Measurements from ENCODE around the gene BTBD9. TPM values are rescaled to one million over a fixed set of nuclear protein-coding genes. Genes with fewer than 3 reads are reported as not detected.

The BTBD9 gene
- polyA plus RNA-seq, 2 of the 4 experiments (the other 2 are of a cell fraction) = 2.3 to 4.6 TPM

DNA sequence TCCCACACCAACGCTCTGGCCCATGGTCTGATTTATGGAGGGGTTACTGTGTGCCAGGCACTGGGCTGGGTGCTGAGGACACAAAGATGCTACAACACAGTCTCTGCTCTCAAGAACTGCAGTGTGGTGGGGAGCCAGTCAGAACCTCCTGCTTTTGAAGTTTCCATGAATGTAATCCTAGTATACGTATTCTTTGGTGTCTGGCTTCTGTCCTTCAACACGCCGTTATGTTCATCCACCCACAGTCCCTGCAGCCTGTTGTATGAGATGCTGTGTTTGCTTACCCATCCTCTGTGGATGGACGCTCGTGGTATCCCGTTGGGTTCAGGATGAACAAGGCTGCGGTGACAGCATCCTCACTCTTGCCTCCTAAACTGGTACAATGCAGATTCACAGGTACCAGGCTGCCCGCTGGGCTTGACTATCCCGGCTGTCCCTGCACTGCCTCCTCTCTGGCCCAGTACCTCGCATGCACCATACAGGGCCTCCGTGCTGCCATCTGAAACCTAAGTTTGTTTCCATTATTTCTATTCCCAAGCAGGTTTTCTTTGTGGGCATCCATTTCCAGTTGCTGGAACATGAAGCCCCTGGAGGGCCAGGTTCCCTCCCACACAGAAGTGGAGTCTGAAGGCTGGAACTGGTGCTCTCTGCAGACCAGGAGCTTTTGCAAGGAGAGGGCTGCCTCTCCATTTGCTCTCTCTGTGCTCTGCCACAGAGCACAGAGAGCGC lies 455.7 kb downstream of the BTBD9 start:
- H3K9me3 ChIP-seq = no peaks in the 10 kb centered on the region
- H3K27ac ChIP-seq = no peak overlapping the region
- FAIRE-seq (no peak), ATAC-seq (no peak), DNase-seq (ENCODE audit: low read depth in 1 of 2, low spot score in 1 of 2) (no peak)
- no peaks in the 10 kb centered on the region for H3K4me1 ChIP-seq
- no peak overlapping the region for H3K4me3 ChIP-seq
- H3K4me2 ChIP-seq = no peak overlapping the region
- CTCF ChIA-PET = no interaction called here
- TF ChIP-seq, protein P1, sequence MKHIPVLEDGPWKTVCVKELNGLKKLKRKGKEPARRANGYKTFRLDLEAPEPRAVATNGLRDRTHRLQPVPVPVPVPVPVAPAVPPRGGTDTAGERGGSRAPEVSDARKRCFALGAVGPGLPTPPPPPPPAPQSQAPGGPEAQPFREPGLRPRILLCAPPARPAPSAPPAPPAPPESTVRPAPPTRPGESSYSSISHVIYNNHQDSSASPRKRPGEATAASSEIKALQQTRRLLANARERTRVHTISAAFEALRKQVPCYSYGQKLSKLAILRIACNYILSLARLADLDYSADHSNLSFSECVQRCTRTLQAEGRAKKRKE (CRISPR knock-in tag; IDR thresholded peaks at IDR 0.05; ENCODE audit: low read depth) = no peak
- TF ChIP-seq POLR2AphosphoS2 (conservative IDR thresholded peaks at IDR 0.05; ENCODE audit: low read length) (no peak), NFE2L2 (conservative IDR thresholded peaks at IDR 0.05; ENCODE audit: low read length) (no peak), RARB (CRISPR knock-in tag; IDR thresholded peaks at IDR 0.05) (no peak)
- POLR2A ChIA-PET = no interaction called here
- 89% methylated on average over 12 of the region's 13 CpGs for WGBS (ENCODE audit: missing lambda C conversion rate)

DNA sequence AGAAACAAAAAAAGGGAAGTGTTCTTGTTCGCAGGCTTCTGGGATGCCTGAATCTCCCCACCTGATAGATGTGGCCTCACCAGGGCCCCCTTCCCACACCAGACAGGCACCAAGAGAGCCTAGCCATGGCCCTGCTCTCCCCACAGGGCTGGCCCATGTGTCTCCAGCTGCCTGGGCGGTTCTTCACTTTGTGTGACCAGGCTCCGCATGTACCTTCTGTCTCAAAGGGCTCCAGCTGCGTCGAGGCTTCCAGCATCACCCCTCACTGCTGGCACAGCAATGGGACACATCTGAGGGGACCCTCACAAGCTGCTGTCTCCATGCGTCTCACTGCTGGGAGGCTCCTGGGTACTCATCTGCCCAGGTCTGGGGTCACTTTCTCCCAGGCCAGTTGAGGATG lies 457.3 kb downstream of the BTBD9 start:
- FAIRE-seq (no peak), ATAC-seq (no peak), DNase-seq (ENCODE audit: low read depth in 1 of 2, low spot score in 1 of 2) (no peak)
- 48% methylated on average over 2 of the region's 6 CpGs for WGBS (ENCODE audit: missing lambda C conversion rate)
- H3K27ac ChIP-seq = no peak overlapping the region
- ChIA-PET CTCF (no interaction called here), POLR2A (no interaction called here)
- no peaks in the 10 kb centered on the region for H3K4me1 ChIP-seq
- no peaks in the 10 kb centered on the region for H3K9me3 ChIP-seq
- H3K4me3 ChIP-seq = no peak overlapping the region
- H3K4me2 ChIP-seq = no peak overlapping the region
- no peak for TF ChIP-seq POLR2A (IDR thresholded peaks at IDR 0.05; ENCODE audit: low read length)
- no peak for TF ChIP-seq MAZ (IDR thresholded peaks at IDR 0.05; ENCODE audit: borderline replicate concordance, low read depth, low read length)
- TF ChIP-seq ZFP36 (IDR thresholded peaks at IDR 0.05; ENCODE audit: borderline replicate concordance, partially characterized antibody) = no peak
- no peak for TF ChIP-seq ESRRA (IDR thresholded peaks at IDR 0.05; ENCODE audit: borderline replicate concordance, low read length)
- no peak for TF ChIP-seq TFCP2L1 (CRISPR knock-in tag; IDR thresholded peaks at IDR 0.05)
- TF ChIP-seq, protein P1 (CRISPR knock-in tag; IDR thresholded peaks at IDR 0.05; ENCODE audit: low read depth) = no peak
- TF ChIP-seq, protein P2, sequence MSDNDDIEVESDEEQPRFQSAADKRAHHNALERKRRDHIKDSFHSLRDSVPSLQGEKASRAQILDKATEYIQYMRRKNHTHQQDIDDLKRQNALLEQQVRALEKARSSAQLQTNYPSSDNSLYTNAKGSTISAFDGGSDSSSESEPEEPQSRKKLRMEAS (IDR thresholded peaks at IDR 0.05) = no peak
- TF ChIP-seq MAFK (IDR thresholded peaks at IDR 0.05; ENCODE audit: partially characterized antibody) = no peak
- TF ChIP-seq GATA3 (IDR thresholded peaks at IDR 0.05; ENCODE audit: borderline replicate concordance) = no peak
- no peak for TF ChIP-seq MYC (IDR thresholded peaks at IDR 0.05; ENCODE audit: borderline replicate concordance, low read length)
- no peak for TF ChIP-seq EHMT2 (IDR thresholded peaks at IDR 0.05; ENCODE audit: low read depth)
- no peak for TF ChIP-seq CHD4 (IDR thresholded peaks at IDR 0.05; ENCODE audit: borderline replicate concordance)
- TF ChIP-seq KDM1A (IDR thresholded peaks at IDR 0.05; ENCODE audit: low read depth) = no peak
- TF ChIP-seq, protein P3, sequence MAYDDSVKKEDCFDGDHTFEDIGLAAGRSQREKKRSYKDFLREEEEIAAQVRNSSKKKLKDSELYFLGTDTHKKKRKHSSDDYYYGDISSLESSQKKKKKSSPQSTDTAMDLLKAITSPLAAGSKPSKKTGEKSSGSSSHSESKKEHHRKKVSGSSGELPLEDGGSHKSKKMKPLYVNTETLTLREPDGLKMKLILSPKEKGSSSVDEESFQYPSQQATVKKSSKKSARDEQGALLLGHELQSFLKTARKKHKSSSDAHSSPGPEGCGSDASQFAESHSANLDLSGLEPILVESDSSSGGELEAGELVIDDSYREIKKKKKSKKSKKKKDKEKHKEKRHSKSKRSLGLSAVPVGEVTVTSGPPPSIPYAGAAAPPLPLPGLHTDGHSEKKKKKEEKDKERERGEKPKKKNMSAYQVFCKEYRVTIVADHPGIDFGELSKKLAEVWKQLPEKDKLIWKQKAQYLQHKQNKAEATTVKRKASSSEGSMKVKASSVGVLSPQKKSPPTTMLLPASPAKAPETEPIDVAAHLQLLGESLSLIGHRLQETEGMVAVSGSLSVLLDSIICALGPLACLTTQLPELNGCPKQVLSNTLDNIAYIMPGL (CRISPR knock-in tag; IDR thresholded peaks at IDR 0.05; ENCODE audit: borderline replicate concordance) = no peak
- TF ChIP-seq HOXA7 (CRISPR knock-in tag; IDR thresholded peaks at IDR 0.05) = no peak
- no peak for TF ChIP-seq RFX5 (IDR thresholded peaks at IDR 0.05)
- no peak for TF ChIP-seq RARB (CRISPR knock-in tag; IDR thresholded peaks at IDR 0.05)
- TF ChIP-seq, protein P4, sequence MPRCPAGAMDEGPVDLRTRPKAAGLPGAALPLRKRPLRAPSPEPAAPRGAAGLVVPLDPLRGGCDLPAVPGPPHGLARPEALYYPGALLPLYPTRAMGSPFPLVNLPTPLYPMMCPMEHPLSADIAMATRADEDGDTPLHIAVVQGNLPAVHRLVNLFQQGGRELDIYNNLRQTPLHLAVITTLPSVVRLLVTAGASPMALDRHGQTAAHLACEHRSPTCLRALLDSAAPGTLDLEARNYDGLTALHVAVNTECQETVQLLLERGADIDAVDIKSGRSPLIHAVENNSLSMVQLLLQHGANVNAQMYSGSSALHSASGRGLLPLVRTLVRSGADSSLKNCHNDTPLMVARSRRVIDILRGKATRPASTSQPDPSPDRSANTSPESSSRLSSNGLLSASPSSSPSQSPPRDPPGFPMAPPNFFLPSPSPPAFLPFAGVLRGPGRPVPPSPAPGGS (IDR thresholded peaks at IDR 0.05) = no peak
- no peak for TF ChIP-seq RNF2 (IDR thresholded peaks at IDR 0.05; ENCODE audit: borderline replicate concordance, low read depth)

Data from A549 (cell line).